Neuronal stem cell (in vitro differentiated cells): Measurements from ENCODE around the gene ADCK1. TPM values are rescaled to one million over a fixed set of nuclear protein-coding genes. Genes with fewer than 3 reads are reported as not detected.

Experiments used
- DNase-seq: peaks from one replicate; pipeline ENCODE4 v3.0.0-alpha.2; 2013; ENCODE audit warnings: low spot score
- H2AFZ ChIP-seq: one replicate; pipeline ENCODE4 v1.6.1; 2013; ENCODE audit warnings: mild to moderate bottlenecking, low read length, inconsistent platforms
- H2AK5ac ChIP-seq: 2 replicates; pipeline ENCODE4 v1.6.1; 2013; ENCODE audit warnings: low read depth, mild to moderate bottlenecking, inconsistent platforms, low read length, moderate library complexity, mixed read lengths
- H2BK120ac ChIP-seq: 2 replicates; pipeline ENCODE4 v1.6.1; 2013; ENCODE audit warnings: low read depth, mild to moderate bottlenecking, inconsistent platforms, low read length, moderate library complexity, mixed read lengths
- H2BK12ac ChIP-seq: one replicate; pipeline ENCODE4 v1.6.1; 2013; ENCODE audit warnings: low read length, inconsistent platforms
- H2BK15ac ChIP-seq: 2 replicates; pipeline ENCODE4 v1.6.1; 2013; ENCODE audit warnings: mild to moderate bottlenecking, low read length, inconsistent platforms, mixed read lengths
- H2BK5ac ChIP-seq: one replicate; pipeline ENCODE4 v1.6.1; 2013; ENCODE audit warnings: inconsistent platforms, mild to moderate bottlenecking, low read length, moderate library complexity
- H3K14ac ChIP-seq: one replicate; pipeline ENCODE4 v1.6.1; 2013; ENCODE audit warnings: low read length, inconsistent platforms
- H3K18ac ChIP-seq: 2 replicates; pipeline ENCODE4 v1.6.1; 2013; ENCODE audit warnings: low read length, inconsistent platforms
- H3K23ac ChIP-seq: 2 replicates; pipeline ENCODE4 v1.6.1; 2013; ENCODE audit warnings: low read depth, mild to moderate bottlenecking, mixed read lengths, low read length, inconsistent platforms; ENCODE audit not compliant: poor library complexity
- H3K27ac ChIP-seq: replicated peaks from 3 replicates; pipeline ENCODE4 v1.5.1; 2013; ENCODE audit warnings: low read length, inconsistent platforms
- H3K27me3 ChIP-seq, 3 experiments: 2 replicates each; pipeline ENCODE4 v1.6.1; 2013; ENCODE audit warnings: low read length in 3 of 3, mild to moderate bottlenecking in 2 of 3, inconsistent platforms in 1 of 3, low read depth in 1 of 3, mixed read lengths in 1 of 3, moderate library complexity in 1 of 3; ENCODE audit not compliant: control insufficient read depth in 3 of 3, insufficient read depth in 3 of 3
- H3K36me3 ChIP-seq, 2 donors: replicated peaks in 1 of 2; 2 replicates each; pipeline ENCODE4 v1.6.1; 2013; ENCODE audit warnings: low read length in 2 of 2; ENCODE audit not compliant: control insufficient read depth in 2 of 2, insufficient read depth in 2 of 2
- H3K4ac ChIP-seq: 2 replicates; pipeline ENCODE4 v1.6.1; 2013; ENCODE audit warnings: inconsistent platforms, mild to moderate bottlenecking, low read length, moderate library complexity
- H3K4me1 ChIP-seq, 2 donors: 1 replicate in 1 of 2; 2 replicates in 1 of 2; pipeline ENCODE4 v1.6.1; 2013; ENCODE audit warnings: low read length in 2 of 2, low read depth in 1 of 2; ENCODE audit not compliant: control insufficient read depth in 2 of 2, insufficient read depth in 1 of 2
- H3K4me2 ChIP-seq: one replicate; pipeline ENCODE4 v1.6.1; 2013; ENCODE audit warnings: mild to moderate bottlenecking, low read length, inconsistent platforms; ENCODE audit not compliant: insufficient read depth, poor library complexity, severe bottlenecking
- H3K4me3 ChIP-seq, 2 donors: 2 replicates each; pipeline ENCODE4 v1.5.1; 2013; ENCODE audit warnings: low read length in 2 of 2, mild to moderate bottlenecking in 2 of 2, inconsistent platforms in 1 of 2, moderate library complexity in 1 of 2
- H3K79me1 ChIP-seq: one replicate; pipeline ENCODE4 v1.6.1; 2013; ENCODE audit warnings: low read depth, mild to moderate bottlenecking, inconsistent platforms, low read length, moderate library complexity
- H3K9ac ChIP-seq: one replicate; pipeline ENCODE4 v1.6.1; 2013; ENCODE audit warnings: mild to moderate bottlenecking, low read depth, low read length, inconsistent platforms; ENCODE audit not compliant: poor library complexity
- H3K9me3 ChIP-seq, 2 donors: replicated peaks in 1 of 2; 2 replicates each; pipeline versions ENCODE3 to v1.6.1; 2013; ENCODE audit warnings: low read length in 2 of 2, mild to moderate bottlenecking in 2 of 2, inconsistent platforms in 1 of 2, low read depth in 1 of 2, mixed read lengths in 1 of 2, moderate library complexity in 1 of 2; ENCODE audit not compliant: control insufficient read depth in 2 of 2, insufficient read depth in 1 of 2
- H4K8ac ChIP-seq: one replicate; pipeline ENCODE4 v1.6.1; 2013; ENCODE audit warnings: low read depth, mild to moderate bottlenecking, inconsistent platforms, low read length, moderate library complexity
- H4K91ac ChIP-seq: one replicate; pipeline ENCODE4 v1.6.1; 2013; ENCODE audit warnings: low read length, low read depth, mild to moderate bottlenecking, inconsistent platforms; ENCODE audit not compliant: poor library complexity
- WGBS, 2 donors: extraction: QIAGEN DNeasy Blood & Tissue Kit; methylation state at CpG; one replicate each; pipeline ENCODE4 v1.1.7; 2013; ENCODE audit warnings: missing lambda C conversion rate in 2 of 2, mixed read lengths in 1 of 2; ENCODE audit not compliant: insufficient read length in 2 of 2, insufficient replicate concordance in 1 of 2; ENCODE audit errors: extremely low coverage in 2 of 2; 5-methylcytosine and 5-hydroxymethylcytosine counted together
- polyA plus RNA-seq, 2 experiments: library from polyadenylated mRNA; stranded (reverse); fragments of 200-250 nt; gene quantifications; one replicate each; pipeline ENCODE4 v1.2.3, GENCODE V29; 2013

The ADCK1 gene
- 6.4 TPM for polyA plus RNA-seq (2013, experiment 1 of 2)
- 6.5 TPM for polyA plus RNA-seq (2013, experiment 2 of 2)

GRCh38 chr14:77799863-77800730, at the start of gene ADCK1:
Gene ADCK1, plus strand, starts transcription at chr14:77800109. Its CDS starts 18,870 bp downstream, at chr14:77818979.
- Histone ChIP-seq H3K9ac (peak within 1 kb of the TSS; percentile 90), H2BK12ac (peak within 1 kb of the TSS; percentile 58), H3K4ac (peak within 1 kb of the TSS; percentile 5), H3K23ac (peak within 1 kb of the TSS; percentile 93), H3K14ac (peak within 1 kb of the TSS; percentile 71), H4K91ac (no peak within 1 kb of the TSS), H3K4me1 (no peaks in the 10 kb centered on the region), H3K27ac (peak within 1 kb of the TSS; percentile 28), H3K27me3 (no peaks in the 10 kb centered on the region), H3K9me3 (no peaks in the 10 kb centered on the region), H2AK5ac (no peak within 1 kb of the TSS), H3K36me3 (no peaks in the 10 kb centered on the region), H4K8ac (peak within 1 kb of the TSS; percentile 65), H3K4me2 (peak within 1 kb of the TSS; percentile 80), H3K18ac (peak within 1 kb of the TSS; percentile 94), H3K4me3 (peak within 1 kb of the TSS; percentile 65 to 91), H2BK15ac (peak within 1 kb of the TSS; percentile 83), H2BK5ac (peak within 1 kb of the TSS; percentile 97), H2BK120ac (peak within 1 kb of the TSS; percentile 41), H2AFZ (peak within 1 kb of the TSS; percentile 96), H3K79me1 (peaks cover 6% of the 10 kb centered on the region)
- WGBS, 2 donors: no CpG with 5 or more reads among the region's 66 CpGs
- peak; percentile 74 for DNase-seq

GRCh38 chr14:77752266-77752665, 47.6 kb upstream of the ADCK1 start:
- H3K9ac ChIP-seq: no peak overlapping the region
- no peaks in the 10 kb centered on the region for H3K4me1 ChIP-seq
- no peak overlapping the region for H3K4ac ChIP-seq
- no peak overlapping the region for H3K18ac ChIP-seq
- H2BK15ac ChIP-seq: no peak overlapping the region
- H3K9me3 ChIP-seq: peaks cover 2 to 8% of the 10 kb centered on the region in 2 donors
- peaks cover 21 to 90% of the 10 kb centered on the region in 2 donors for H3K36me3 ChIP-seq
- H2AFZ ChIP-seq: no peak overlapping the region
- H3K4me2 ChIP-seq: no peak overlapping the region
- H3K4me3 ChIP-seq: no peak overlapping the region
- H3K79me1 ChIP-seq: peaks cover 4% of the 10 kb centered on the region
- no peak overlapping the region for H2BK120ac ChIP-seq
- no peak overlapping the region for H2AK5ac ChIP-seq
- no peaks in the 10 kb centered on the region for H3K27me3 ChIP-seq
- no peak for DNase-seq
- H3K14ac ChIP-seq: no peak overlapping the region
- no peak overlapping the region for H4K8ac ChIP-seq
- no peak overlapping the region for H3K27ac ChIP-seq
- WGBS, 2 donors: no CpG with 5 or more reads among the region's 2 CpGs
- H3K23ac ChIP-seq: no peak overlapping the region
- H2BK5ac ChIP-seq: no peak overlapping the region
- H2BK12ac ChIP-seq: no peak overlapping the region
- no peak overlapping the region for H4K91ac ChIP-seq

GRCh38 chr14:77752799-77753516, 47.0 kb upstream of the ADCK1 start:
- H3K4ac ChIP-seq: no peak overlapping the region
- no peak overlapping the region for H2BK120ac ChIP-seq
- no peak overlapping the region for H3K4me2 ChIP-seq
- no peak overlapping the region for H3K4me3 ChIP-seq
- no peak overlapping the region for H4K8ac ChIP-seq
- no peaks in the 10 kb centered on the region for H3K27me3 ChIP-seq
- H3K27ac ChIP-seq: no peak overlapping the region
- WGBS, 2 donors: no CpG with 5 or more reads among the region's 3 CpGs
- H2AFZ ChIP-seq: no peak overlapping the region
- no peaks in the 10 kb centered on the region for H3K4me1 ChIP-seq
- H2BK12ac ChIP-seq: no peak overlapping the region
- H2BK15ac ChIP-seq: no peak overlapping the region
- no peak overlapping the region for H3K18ac ChIP-seq
- no peak overlapping the region for H3K23ac ChIP-seq
- peaks cover 4% of the 10 kb centered on the region for H3K79me1 ChIP-seq
- no peak overlapping the region for H2AK5ac ChIP-seq
- no peak overlapping the region for H3K9ac ChIP-seq
- H3K36me3 ChIP-seq: peaks cover 21 to 93% of the 10 kb centered on the region in 2 donors
- no peak overlapping the region for H2BK5ac ChIP-seq
- H4K91ac ChIP-seq: no peak overlapping the region
- no peak overlapping the region for H3K14ac ChIP-seq
- DNase-seq: no peak
- H3K9me3 ChIP-seq: peaks cover 2 to 8% of the 10 kb centered on the region in 2 donors
